BJ (cell line): ENCODE measurements around the gene MYL9. TPM values are rescaled to one million over a fixed set of nuclear protein-coding genes. Genes with fewer than 3 reads are reported as not detected.

ENCODE experiments used
- CTCF ChIA-PET: fragments of 350-600 bp; formaldehyde crosslinking; extraction: SDS; loops from one replicate; lab custom pipeline; 2021; ENCODE audit warnings: antibody characterized with exemption, inconsistent platforms; lab: Yijun Ruan, JAX
- POLR2A ChIA-PET: fragments of 300-600 bp; sonication (Branson Sonifier 250); formaldehyde crosslinking; extraction: SDS; loops from one replicate; lab custom pipeline; 2021; ENCODE audit warnings: antibody characterized with exemption; lab: Charles Lee
- DNase-seq: peaks from one replicate; pipeline ENCODE4 v3.0.0-alpha.2; 2011; ENCODE audit warnings: low read depth
- H3K27me3 ChIP-seq: 2 replicates; pipeline ENCODE4 v1.6.0; 2011; ENCODE audit warnings: low read length; ENCODE audit not compliant: control insufficient read depth, insufficient read depth
- H3K36me3 ChIP-seq: 2 replicates; pipeline ENCODE4 v1.5.1; 2011; ENCODE audit warnings: low read length; ENCODE audit not compliant: control insufficient read depth, insufficient read depth
- H3K4me3 ChIP-seq: 2 replicates; pipeline ENCODE4 v1.5.1; 2011; ENCODE audit warnings: low read depth, mild to moderate bottlenecking, control low read depth, low read length
- polyA plus RNA-seq: library from polyadenylated mRNA; depleted of rRNA; stranded (reverse); fragments of >200 nt; gene quantifications from 2 replicates; pipeline ENCODE4 v1.2.3, GENCODE V29; 2011
- TF ChIP-seq, protein P1 (sequence below): IDR thresholded peaks from 2 replicates; pipeline ENCODE4 v1.5.1; 2011; ENCODE audit warnings: low read depth, mild to moderate bottlenecking, control low read depth, inconsistent platforms, low read length, moderate library complexity; ENCODE audit not compliant: insufficient read depth

Gene MYL9
- polyA plus RNA-seq, 1 experiment: 673 TPM

GRCh38 chr20:36584018-36584481 lies 42.7 kb downstream of the MYL9 start:
- ChIA-PET POLR2A (no interaction called here), CTCF (interaction anchor here (1.1 to 1.9 kb wide), 2 partner anchors 13 to 22 kb away, joined by 4 read pairs; partner anchors contain the start of gene RAB5IF)
- DNase-seq: no peak

DNA sequence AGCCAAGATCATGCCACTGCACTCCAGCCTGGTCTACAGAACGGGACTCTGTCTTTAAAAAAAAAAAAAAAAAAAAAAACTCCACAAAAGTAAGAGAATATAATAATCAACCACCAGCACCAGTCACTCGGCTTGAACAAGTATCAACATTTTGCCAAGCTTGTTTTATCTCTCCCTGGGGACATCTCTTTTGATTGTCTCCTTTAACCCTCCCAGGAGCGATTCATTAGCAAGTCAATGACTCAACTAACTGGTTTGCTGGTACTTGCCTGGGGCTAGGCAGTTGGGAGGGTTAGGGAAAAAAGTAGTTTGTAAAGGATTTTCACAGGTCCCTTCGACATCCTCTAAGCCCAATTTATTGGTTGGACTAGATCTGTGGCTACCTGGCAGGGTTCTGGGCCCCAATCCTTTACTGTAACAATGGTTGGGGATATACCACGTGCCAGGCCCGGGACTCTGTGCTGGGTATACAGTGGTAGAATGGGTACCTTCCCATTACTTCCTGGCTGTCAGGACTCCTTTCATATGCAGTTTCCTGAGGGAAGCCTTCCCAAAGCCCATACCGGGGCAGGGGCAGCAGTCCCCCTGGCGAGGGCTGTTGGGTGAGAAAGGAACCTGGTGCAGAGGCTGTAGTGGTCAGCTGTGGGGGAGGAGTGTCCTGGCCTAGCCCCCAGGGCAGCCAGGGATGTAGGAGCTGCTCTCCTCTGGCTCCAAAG lies 44.2 kb downstream of the MYL9 start:
- POLR2A ChIA-PET: no interaction called here
- TF ChIP-seq, protein P1, sequence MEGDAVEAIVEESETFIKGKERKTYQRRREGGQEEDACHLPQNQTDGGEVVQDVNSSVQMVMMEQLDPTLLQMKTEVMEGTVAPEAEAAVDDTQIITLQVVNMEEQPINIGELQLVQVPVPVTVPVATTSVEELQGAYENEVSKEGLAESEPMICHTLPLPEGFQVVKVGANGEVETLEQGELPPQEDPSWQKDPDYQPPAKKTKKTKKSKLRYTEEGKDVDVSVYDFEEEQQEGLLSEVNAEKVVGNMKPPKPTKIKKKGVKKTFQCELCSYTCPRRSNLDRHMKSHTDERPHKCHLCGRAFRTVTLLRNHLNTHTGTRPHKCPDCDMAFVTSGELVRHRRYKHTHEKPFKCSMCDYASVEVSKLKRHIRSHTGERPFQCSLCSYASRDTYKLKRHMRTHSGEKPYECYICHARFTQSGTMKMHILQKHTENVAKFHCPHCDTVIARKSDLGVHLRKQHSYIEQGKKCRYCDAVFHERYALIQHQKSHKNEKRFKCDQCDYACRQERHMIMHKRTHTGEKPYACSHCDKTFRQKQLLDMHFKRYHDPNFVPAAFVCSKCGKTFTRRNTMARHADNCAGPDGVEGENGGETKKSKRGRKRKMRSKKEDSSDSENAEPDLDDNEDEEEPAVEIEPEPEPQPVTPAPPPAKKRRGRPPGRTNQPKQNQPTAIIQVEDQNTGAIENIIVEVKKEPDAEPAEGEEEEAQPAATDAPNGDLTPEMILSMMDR: no peak
- Histone ChIP-seq H3K4me3 (no peak overlapping the region), H3K36me3 (peaks cover 10% of the 10 kb centered on the region), H3K27me3 (no peaks in the 10 kb centered on the region)
- CTCF ChIA-PET: interaction anchor here (1.9 kb wide), 1 partner anchor 15 kb away, joined by 4 read pairs; no protein-coding TSS in a partner anchor
- DNase-seq: no peak

More at GRCh38 chr20:36584018-36584481, 42.7 kb downstream of the MYL9 start:
- peaks cover 14% of the 10 kb centered on the region for H3K36me3 ChIP-seq
- no peaks in the 10 kb centered on the region for H3K27me3 ChIP-seq
- no peak overlapping the region for H3K4me3 ChIP-seq
- TF ChIP-seq, protein P1: no peak

- TF ChIP-seq, protein P1: no peak
- no peak for DNase-seq
- Histone ChIP-seq H3K36me3 (peaks cover 8% of the 10 kb centered on the region), H3K4me3 (no peak overlapping the region), H3K27me3 (no peaks in the 10 kb centered on the region)
- ChIA-PET POLR2A (no interaction called here), CTCF (interaction anchor here (0.7 to 4.4 kb wide), 3 partner anchors 11 to 297 kb away, joined by 3 to 26 read pairs (median 4); partner anchors contain the start of gene RAB5IF)
Measured at GRCh38 chr20:36587388-36588070, 46.2 kb downstream of the MYL9 start.

DNA sequence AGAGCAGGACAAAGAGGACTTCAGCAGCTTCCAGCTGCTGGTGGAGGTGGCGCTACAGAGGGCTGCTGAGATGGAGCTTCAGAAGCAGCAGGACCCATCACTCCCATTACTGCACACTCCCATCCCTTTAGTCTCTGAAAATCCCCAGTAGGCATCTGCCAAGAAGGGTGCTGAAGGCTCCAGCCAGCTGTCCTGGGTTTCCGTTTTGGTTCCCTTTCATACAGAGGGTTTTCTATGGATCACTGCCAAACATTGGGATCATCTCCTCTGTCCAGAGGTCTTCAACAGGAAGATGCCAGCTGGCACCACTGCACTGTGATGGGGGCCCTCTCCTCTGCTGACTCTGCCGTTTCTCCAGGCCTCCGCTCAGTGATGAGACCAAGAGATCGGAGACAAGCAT lies 50.0 kb downstream of the MYL9 start:
- TF ChIP-seq, protein P1: no peak
- CTCF ChIA-PET: interaction anchor here (1.3 to 4.4 kb wide), 4 partner anchors 14 to 49 kb away, joined by 4 to 26 read pairs (median 11); partner anchors contain the start of genes MYL9 and RAB5IF
- Histone ChIP-seq H3K4me3 (no peak overlapping the region), H3K36me3 (peaks cover 7% of the 10 kb centered on the region), H3K27me3 (no peaks in the 10 kb centered on the region)
- POLR2A ChIA-PET: no interaction called here
- no peak for DNase-seq
